ENCODE results near the gene NUFIP2. TPM values are rescaled to one million over a fixed set of nuclear protein-coding genes. Genes with fewer than 3 reads are reported as not detected.

NUFIP2 gene
- total and polyA plus RNA-seq, 2 donors (not counting 1 experiment from before 2014, with no cell fraction given) = 9.6 to 83.5 TPM

DNA sequence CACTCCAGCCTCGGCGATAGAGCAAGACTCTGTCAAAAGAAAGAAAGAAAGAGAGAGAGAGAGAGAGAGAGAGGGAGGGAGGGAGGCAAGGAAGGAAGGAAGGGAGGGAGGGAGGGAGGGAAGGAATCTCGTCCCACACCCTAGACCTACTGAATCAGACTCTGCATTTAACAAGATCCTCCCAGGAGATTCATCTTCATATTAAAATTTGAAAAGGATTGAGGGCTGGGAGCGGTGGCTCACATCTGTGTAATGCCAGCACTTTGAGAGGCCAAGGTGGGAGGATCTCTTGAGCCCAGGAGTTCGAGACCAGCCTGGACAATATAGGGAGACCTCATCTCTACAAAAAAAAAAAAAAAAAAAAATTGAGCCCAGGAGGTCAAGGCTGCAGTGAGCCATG is 33.5 kb upstream of the NUFIP2 start:
- Mint-ChIP-seq H3K27me3 (no peaks in the 10 kb centered on the region), H3K4me1 (no peaks in the 10 kb centered on the region), H3K4me3 (no peak overlapping the region), H3K9me3 (ENCODE audit: insufficient read depth) (no peaks in the 10 kb centered on the region), H3K27ac (no peak overlapping the region)
- no peak for DNase-seq
- no peaks in the 10 kb centered on the region for H3K9me3 ChIP-seq (ENCODE audit: control extremely low read depth in 1 of 3, control insufficient read depth in 2 of 3, insufficient read depth in 1 of 3, low read length in 2 of 3)
- intact Hi-C loops (cut with micrococcal nuclease) = no loop called here
- no CpG with 5 or more reads among the region's 5 CpGs for WGBS (ENCODE audit: insufficient coverage)
- H3K4me1 ChIP-seq (ENCODE audit: control insufficient read depth in 2 of 2, insufficient read depth in 2 of 2, low read length in 2 of 2) = no peaks in the 10 kb centered on the region
- no peaks in the 10 kb centered on the region for H3K36me3 ChIP-seq (replicated peaks in 1 of 2; ENCODE audit: control extremely low read depth in 1 of 2, control insufficient read depth in 1 of 2, extremely low read depth in 1 of 2, insufficient read depth in 2 of 2, low read length in 1 of 2)
- H3K9ac ChIP-seq (ENCODE audit: low read length) = no peak overlapping the region
- no peak for TF ChIP-seq EZH2 (IDR thresholded peaks at IDR 0.05; ENCODE audit: borderline replicate concordance, insufficient read depth, low read depth, low read length, poor library complexity, severe bottlenecking)
- TF ChIP-seq, protein P1, sequence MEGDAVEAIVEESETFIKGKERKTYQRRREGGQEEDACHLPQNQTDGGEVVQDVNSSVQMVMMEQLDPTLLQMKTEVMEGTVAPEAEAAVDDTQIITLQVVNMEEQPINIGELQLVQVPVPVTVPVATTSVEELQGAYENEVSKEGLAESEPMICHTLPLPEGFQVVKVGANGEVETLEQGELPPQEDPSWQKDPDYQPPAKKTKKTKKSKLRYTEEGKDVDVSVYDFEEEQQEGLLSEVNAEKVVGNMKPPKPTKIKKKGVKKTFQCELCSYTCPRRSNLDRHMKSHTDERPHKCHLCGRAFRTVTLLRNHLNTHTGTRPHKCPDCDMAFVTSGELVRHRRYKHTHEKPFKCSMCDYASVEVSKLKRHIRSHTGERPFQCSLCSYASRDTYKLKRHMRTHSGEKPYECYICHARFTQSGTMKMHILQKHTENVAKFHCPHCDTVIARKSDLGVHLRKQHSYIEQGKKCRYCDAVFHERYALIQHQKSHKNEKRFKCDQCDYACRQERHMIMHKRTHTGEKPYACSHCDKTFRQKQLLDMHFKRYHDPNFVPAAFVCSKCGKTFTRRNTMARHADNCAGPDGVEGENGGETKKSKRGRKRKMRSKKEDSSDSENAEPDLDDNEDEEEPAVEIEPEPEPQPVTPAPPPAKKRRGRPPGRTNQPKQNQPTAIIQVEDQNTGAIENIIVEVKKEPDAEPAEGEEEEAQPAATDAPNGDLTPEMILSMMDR (IDR thresholded peaks at IDR 0.05) = no peak
- no peak overlapping the region for H3K27ac ChIP-seq (ENCODE audit: low read length in 2 of 2)
- no peak overlapping the region for H2AFZ ChIP-seq (ENCODE audit: insufficient read depth, low read depth, low read length, poor library complexity, severe bottlenecking)
- H4K20me1 ChIP-seq (ENCODE audit: control insufficient read depth, insufficient read depth, low read length, poor library complexity, severe bottlenecking) = no peaks in the 10 kb centered on the region
- no peaks in the 10 kb centered on the region for H3K79me2 ChIP-seq (ENCODE audit: control insufficient read depth, insufficient read depth, low read length)
- ChIA-PET CTCF (no interaction called here), POLR2A (no interaction called here)
- no peak for ATAC-seq (ENCODE audit: low read depth)
- H3K4me3 ChIP-seq (ENCODE audit: control extremely low read depth in 1 of 5, extremely low read depth in 1 of 5, insufficient read depth in 1 of 5, low read depth in 2 of 5, low read length in 4 of 5) = no peak overlapping the region
- no peaks in the 10 kb centered on the region for H3K27me3 ChIP-seq (replicated peaks in 1 of 4; ENCODE audit: control extremely low read depth in 1 of 4, control insufficient read depth in 3 of 4, insufficient read depth in 4 of 4, low read length in 3 of 4)
- no peak overlapping the region for H3K4me2 ChIP-seq (replicated peaks; ENCODE audit: low read depth, low read length, poor library complexity, severe bottlenecking)

DNA sequence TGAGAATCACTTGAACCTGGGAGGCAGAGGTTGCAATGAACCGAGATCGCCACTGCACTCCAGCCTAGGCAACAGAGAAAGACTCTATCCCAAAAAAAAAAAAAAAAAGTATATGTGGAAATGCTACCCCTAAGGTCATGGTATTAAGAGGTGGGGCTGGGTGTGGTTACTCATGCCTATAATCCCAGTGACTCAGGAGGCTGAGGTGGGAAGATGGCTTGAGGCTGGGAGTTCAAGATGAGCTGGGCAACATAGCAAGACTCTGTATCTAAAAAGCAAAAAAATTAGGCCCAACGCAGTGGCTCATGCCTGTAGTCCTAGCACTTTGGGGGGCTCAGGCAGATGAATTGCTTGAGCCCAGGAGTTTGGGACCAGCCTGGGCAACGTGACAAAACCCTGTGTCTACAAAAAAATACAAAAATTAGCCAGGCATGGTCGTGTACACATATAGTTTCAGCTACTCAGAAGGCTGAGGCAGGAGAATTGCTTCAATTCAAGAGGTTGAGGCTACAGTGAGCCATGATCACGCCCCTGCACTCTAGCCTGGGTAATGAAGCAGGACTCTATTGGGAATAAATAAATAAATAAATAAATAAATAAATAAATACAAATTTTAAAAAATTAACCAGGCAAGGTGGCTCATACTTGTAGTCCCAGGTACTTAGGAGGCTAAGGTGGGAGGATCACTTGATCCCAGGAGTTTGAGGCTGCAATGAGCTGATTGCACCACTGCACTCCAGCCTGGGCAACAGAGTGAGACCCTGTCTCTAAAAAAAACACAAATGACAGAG is 32.3 kb upstream of the NUFIP2 start:
- 89% methylated on average over 3 of the region's 6 CpGs for WGBS (ENCODE audit: insufficient coverage)
- intact Hi-C loops (cut with micrococcal nuclease) = no loop called here
- Histone ChIP-seq H3K9me3 (ENCODE audit: control extremely low read depth in 1 of 3, control insufficient read depth in 2 of 3, insufficient read depth in 1 of 3, low read length in 2 of 3) (no peaks in the 10 kb centered on the region), H3K27ac (ENCODE audit: low read length in 2 of 2) (no peak overlapping the region), H3K36me3 (replicated peaks in 1 of 2; ENCODE audit: control extremely low read depth in 1 of 2, control insufficient read depth in 1 of 2, extremely low read depth in 1 of 2, insufficient read depth in 2 of 2, low read length in 1 of 2) (no peaks in the 10 kb centered on the region), H3K27me3 (replicated peaks in 1 of 4; ENCODE audit: control extremely low read depth in 1 of 4, control insufficient read depth in 3 of 4, insufficient read depth in 4 of 4, low read length in 3 of 4) (no peaks in the 10 kb centered on the region), H3K4me1 (ENCODE audit: control insufficient read depth in 2 of 2, insufficient read depth in 2 of 2, low read length in 2 of 2) (no peaks in the 10 kb centered on the region), H3K9ac (ENCODE audit: low read length) (no peak overlapping the region), H2AFZ (ENCODE audit: insufficient read depth, low read depth, low read length, poor library complexity, severe bottlenecking) (no peak overlapping the region), H4K20me1 (ENCODE audit: control insufficient read depth, insufficient read depth, low read length, poor library complexity, severe bottlenecking) (no peaks in the 10 kb centered on the region), H3K4me2 (replicated peaks; ENCODE audit: low read depth, low read length, poor library complexity, severe bottlenecking) (no peak overlapping the region), H3K4me3 (ENCODE audit: control extremely low read depth in 1 of 5, extremely low read depth in 1 of 5, insufficient read depth in 1 of 5, low read depth in 2 of 5, low read length in 4 of 5) (no peak overlapping the region), H3K79me2 (ENCODE audit: control insufficient read depth, insufficient read depth, low read length) (no peaks in the 10 kb centered on the region)
- no peak for TF ChIP-seq EZH2 (IDR thresholded peaks at IDR 0.05; ENCODE audit: borderline replicate concordance, insufficient read depth, low read depth, low read length, poor library complexity, severe bottlenecking)
- TF ChIP-seq, protein P1 (IDR thresholded peaks at IDR 0.05) = no peak
- Mint-ChIP-seq H3K27me3 (no peaks in the 10 kb centered on the region), H3K4me1 (no peaks in the 10 kb centered on the region), H3K4me3 (no peak overlapping the region), H3K27ac (no peak overlapping the region), H3K9me3 (ENCODE audit: insufficient read depth) (no peaks in the 10 kb centered on the region)
- POLR2A ChIA-PET = no interaction called here
- no peak for DNase-seq
- ATAC-seq (ENCODE audit: low read depth) = no peak
- CTCF ChIA-PET = no interaction called here
